Nephron progenitor cell (in vitro differentiated cells): ENCODE data around the gene CACNA2D3.

Experiments
- DNase-seq: peaks from one replicate; pipeline ENCODE4 v3.0.0; 2021
- H3K27ac Mint-ChIP-seq: 2 replicates; pipeline ENCODE4 v1.8.0; 2021; ENCODE audit warnings: mild to moderate bottlenecking, moderate library complexity, mixed read lengths
- H3K27me3 Mint-ChIP-seq: 2 replicates; pipeline ENCODE4 v1.8.0; 2021; ENCODE audit warnings: mild to moderate bottlenecking, low read depth, mixed read lengths; ENCODE audit not compliant: poor library complexity
- H3K36me3 Mint-ChIP-seq: 2 replicates; pipeline ENCODE4 v1.8.0; 2021; ENCODE audit warnings: low read depth, mixed read lengths
- H3K4me1 Mint-ChIP-seq: 2 replicates; pipeline ENCODE4 v1.8.0; 2021; ENCODE audit warnings: mixed read lengths
- H3K4me3 Mint-ChIP-seq: 2 replicates; pipeline ENCODE4 v1.8.0; 2021; ENCODE audit warnings: mild to moderate bottlenecking, moderate library complexity, mixed read lengths
- H3K9me3 Mint-ChIP-seq: 2 replicates; pipeline ENCODE4 v1.8.0; 2021; ENCODE audit warnings: mild to moderate bottlenecking, moderate library complexity, mixed read lengths
- CTCF ChIP-seq: fragments of 200-600 bp; sonication (generic); IDR thresholded peaks from 2 replicates; pipeline ENCODE4 v1.5.0; 2021; ENCODE audit warnings: antibody characterized with exemption

Gene CACNA2D3

GRCh38 chr3:54378184-54378583, 255.8 kb downstream of the CACNA2D3 start:
- no peak overlapping the region for H3K27ac Mint-ChIP-seq
- peaks cover 3% of the 10 kb centered on the region for H3K27me3 Mint-ChIP-seq
- H3K36me3 Mint-ChIP-seq, result no peaks in the 10 kb centered on the region
- DNase-seq, result no peak
- no peaks in the 10 kb centered on the region for H3K9me3 Mint-ChIP-seq
- peaks cover 8% of the 10 kb centered on the region for H3K4me1 Mint-ChIP-seq
- H3K4me3 Mint-ChIP-seq, result no peak overlapping the region
- no peak for TF ChIP-seq CTCF

- Mint-ChIP-seq H3K36me3 (no peaks in the 10 kb centered on the region), H3K27me3 (peaks cover 4% of the 10 kb centered on the region), H3K27ac (no peak overlapping the region), H3K4me3 (no peak overlapping the region), H3K9me3 (no peaks in the 10 kb centered on the region), H3K4me1 (no peaks in the 10 kb centered on the region)
- no peak for DNase-seq
- no peak for TF ChIP-seq CTCF
Measured at GRCh38 chr3:54384279-54384678, 261.9 kb downstream of the CACNA2D3 start.

- no peaks in the 10 kb centered on the region for H3K4me1 Mint-ChIP-seq
- H3K36me3 Mint-ChIP-seq, result no peaks in the 10 kb centered on the region
- H3K27me3 Mint-ChIP-seq, result peaks cover 14% of the 10 kb centered on the region
- H3K27ac Mint-ChIP-seq, result no peak overlapping the region
- no peak for DNase-seq
- TF ChIP-seq CTCF, result no peak
- H3K9me3 Mint-ChIP-seq, result no peaks in the 10 kb centered on the region
- H3K4me3 Mint-ChIP-seq, result no peak overlapping the region
Measured at GRCh38 chr3:54390582-54390981, 268.2 kb downstream of the CACNA2D3 start.

GRCh38 chr3:54393150-54393549, 270.8 kb downstream of the CACNA2D3 start:
- Mint-ChIP-seq H3K36me3 (no peaks in the 10 kb centered on the region), H3K27me3 (peaks cover 10% of the 10 kb centered on the region), H3K27ac (no peak overlapping the region), H3K4me3 (no peak overlapping the region), H3K9me3 (no peaks in the 10 kb centered on the region), H3K4me1 (no peaks in the 10 kb centered on the region)
- no peak for DNase-seq
- TF ChIP-seq CTCF, result no peak

- H3K4me1 Mint-ChIP-seq, result no peaks in the 10 kb centered on the region
- peaks cover 1% of the 10 kb centered on the region for H3K9me3 Mint-ChIP-seq
- H3K36me3 Mint-ChIP-seq, result no peaks in the 10 kb centered on the region
- no peak overlapping the region for H3K27ac Mint-ChIP-seq
- no peak overlapping the region for H3K4me3 Mint-ChIP-seq
- H3K27me3 Mint-ChIP-seq, result peaks cover 2% of the 10 kb centered on the region
- no peak for TF ChIP-seq CTCF
- DNase-seq, result no peak
Measured at GRCh38 chr3:54408328-54408727, 286.0 kb downstream of the CACNA2D3 start.

- no peaks in the 10 kb centered on the region for H3K36me3 Mint-ChIP-seq
- TF ChIP-seq CTCF, result no peak
- DNase-seq, result no peak
- no peak overlapping the region for H3K27ac Mint-ChIP-seq
- H3K4me3 Mint-ChIP-seq, result no peak overlapping the region
- H3K9me3 Mint-ChIP-seq, result no peaks in the 10 kb centered on the region
- peaks cover 4% of the 10 kb centered on the region for H3K4me1 Mint-ChIP-seq
- H3K27me3 Mint-ChIP-seq, result peaks cover 17% of the 10 kb centered on the region
Measured at GRCh38 chr3:54421943-54422342, 299.6 kb downstream of the CACNA2D3 start.
